Measurements from ENCODE around the gene HENMT1.
"Not testable (repeated sequence)": the region's sequence is repeated elsewhere in the genome, so short reads cannot be mapped to it uniquely, and the experiment has no call there.

The HENMT1 gene

DNA sequence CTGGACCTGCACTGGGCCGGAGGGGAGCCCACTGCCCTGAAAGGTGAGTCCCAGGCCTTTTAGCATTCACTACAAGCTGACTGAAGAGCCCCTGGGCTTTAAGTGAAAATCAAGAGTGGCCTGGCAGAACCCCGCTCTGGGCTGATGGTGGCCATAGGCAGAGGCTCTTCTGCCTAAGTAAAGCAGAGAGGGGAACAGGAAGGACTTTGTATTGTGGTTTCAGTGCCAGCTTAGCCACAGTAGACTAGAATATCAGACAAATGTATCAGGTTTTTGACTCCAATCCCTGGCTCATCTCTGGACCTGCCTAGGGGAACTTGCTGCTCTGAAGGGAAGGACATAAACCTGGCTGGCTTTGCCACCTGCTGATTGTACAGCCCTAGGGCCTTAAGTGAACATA, 10.2 kb upstream of the HENMT1 start:
- in situ Hi-C loops (cut with MboI; ENCODE audit: low sequenced_read_pairs), result no loop called here

DNA sequence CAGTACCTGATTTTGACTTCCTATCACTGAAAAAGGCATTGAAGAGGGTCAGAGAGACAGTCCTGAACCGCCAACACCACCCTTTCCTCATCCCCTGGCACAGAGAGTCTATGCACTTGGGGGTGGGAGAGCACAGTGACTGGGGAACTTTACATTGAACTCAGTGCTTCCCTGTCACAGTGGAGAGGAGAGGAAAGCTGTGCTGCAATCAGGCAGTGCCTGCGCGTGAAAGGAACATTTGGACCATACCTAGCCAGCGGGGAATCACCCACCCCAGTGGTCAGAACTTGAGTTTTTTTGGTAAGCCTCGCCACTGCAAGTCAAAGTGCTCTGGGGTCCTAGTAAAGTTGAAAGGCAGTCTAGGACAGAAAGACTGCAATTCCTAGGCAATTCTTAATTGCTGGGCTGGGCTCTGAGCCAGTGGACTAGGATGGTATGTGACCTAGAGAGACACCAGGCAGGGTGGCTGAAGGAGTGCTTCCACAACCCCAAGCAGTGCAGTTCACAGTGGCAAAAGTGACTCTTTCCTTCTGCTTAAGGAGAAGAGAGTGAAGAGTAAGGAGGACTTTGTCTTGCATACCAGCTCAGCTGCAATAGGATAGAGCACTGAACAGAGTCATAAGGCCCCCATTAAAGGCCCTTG, 9.4 kb upstream of the HENMT1 start:
- in situ Hi-C loops (cut with MboI; ENCODE audit: low sequenced_read_pairs), result no loop called here

DNA sequence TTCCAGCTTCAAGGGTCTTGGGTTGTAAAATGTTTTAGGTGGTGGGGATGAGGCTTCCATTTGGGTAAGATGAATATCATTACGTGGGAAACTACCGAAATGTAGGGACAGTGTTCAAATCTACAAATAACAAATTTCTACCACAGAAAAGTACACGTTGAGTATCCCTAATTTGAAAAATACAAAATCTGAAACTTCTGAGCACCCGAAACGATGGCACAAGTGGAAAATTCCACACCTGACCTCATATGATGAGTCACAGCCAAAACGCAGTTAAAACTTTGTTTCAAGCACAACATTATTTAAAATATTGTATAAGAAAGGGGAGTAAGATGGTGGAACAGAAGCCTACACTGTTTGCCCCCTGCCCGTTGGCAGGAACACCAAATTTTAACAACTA, 8.8 kb upstream of the HENMT1 start:
- in situ Hi-C loops (cut with MboI; ENCODE audit: low sequenced_read_pairs), result no loop called here

DNA sequence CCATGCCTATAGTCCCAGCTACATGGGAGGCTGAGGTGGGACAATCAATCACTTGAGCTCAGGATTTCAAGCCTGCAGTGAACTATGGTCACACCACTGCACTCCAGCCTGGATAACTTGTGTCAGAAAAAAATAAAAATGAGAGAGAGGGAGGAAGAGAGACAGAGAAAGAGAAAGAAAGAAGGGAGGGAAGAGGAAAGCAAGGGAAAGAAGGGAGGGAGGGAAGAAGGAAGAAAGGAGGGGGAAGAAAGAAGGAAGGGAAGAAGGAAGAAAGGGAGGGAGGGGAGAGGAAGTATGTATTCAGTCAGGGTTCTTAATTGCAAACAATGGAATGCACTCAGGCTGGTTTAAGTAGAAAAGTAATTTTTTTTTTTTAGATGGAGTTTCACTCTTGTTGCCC, 7.9 kb upstream of the HENMT1 start:
- in situ Hi-C loops (cut with MboI; ENCODE audit: low sequenced_read_pairs), result no loop called here

DNA sequence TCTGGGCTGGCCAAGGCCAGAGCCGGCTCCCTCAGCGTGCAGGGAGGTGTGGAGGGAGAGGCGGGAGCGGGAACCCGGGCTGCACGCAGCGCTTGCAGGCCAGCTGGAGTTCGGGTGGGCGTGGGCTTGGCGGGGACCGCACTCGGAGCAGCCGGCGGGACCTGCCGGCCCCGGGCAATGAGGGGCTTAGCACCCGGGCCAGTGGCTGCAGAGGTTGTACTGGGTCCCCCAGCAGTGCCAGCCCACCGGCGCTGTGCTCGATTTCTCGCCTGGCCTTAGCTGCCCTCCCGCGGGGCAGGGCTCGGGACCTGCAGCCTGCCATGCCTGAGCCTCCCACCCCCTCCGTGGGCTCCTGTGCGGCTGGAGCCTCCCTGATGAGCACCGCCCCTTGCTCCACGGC, 6.5 kb upstream of the HENMT1 start:
- in situ Hi-C loops (cut with MboI; ENCODE audit: low sequenced_read_pairs), result not testable (repeated sequence)

DNA sequence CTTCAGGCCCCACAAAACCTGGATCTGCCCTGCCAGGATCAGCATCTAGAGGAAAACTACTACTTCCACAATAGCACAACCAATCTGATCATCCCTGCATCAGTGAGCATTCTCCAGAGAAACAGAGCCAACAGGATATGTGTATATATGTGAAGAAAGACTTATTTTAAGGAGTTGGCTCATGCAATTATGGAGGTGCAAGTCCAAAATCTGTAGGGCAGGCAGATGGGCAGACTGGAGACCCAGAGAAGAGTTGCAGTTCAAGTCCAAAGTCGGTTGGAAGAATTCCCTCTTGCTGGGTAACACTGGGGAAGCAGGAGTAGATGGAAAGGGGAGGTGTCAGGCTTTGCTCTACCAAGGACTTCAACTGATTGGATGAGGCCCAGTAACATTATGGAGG, 4.9 kb upstream of the HENMT1 start:
- in situ Hi-C loops (cut with MboI; ENCODE audit: low sequenced_read_pairs), result no loop called here

DNA sequence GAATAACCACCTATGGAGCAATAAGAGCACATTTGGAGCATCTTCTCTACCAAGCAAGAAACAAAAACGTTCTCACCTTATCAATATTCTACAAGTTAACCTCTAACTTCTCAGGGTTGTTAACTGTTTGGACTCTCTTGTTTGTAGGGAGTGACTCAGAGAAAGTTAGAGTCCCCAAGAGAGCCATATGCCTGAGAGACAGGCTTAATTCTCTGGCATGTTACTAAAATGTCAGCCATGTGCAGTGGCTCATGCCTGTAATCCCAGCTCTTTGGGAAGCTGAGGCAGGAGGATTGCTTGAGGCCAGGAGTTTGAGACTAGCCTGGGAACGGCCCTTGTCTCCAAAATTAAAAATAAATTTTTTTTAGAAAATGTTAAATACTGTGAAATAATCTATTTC, 4.2 kb upstream of the HENMT1 start:
- in situ Hi-C loops (cut with MboI; ENCODE audit: low sequenced_read_pairs), result no loop called here

DNA sequence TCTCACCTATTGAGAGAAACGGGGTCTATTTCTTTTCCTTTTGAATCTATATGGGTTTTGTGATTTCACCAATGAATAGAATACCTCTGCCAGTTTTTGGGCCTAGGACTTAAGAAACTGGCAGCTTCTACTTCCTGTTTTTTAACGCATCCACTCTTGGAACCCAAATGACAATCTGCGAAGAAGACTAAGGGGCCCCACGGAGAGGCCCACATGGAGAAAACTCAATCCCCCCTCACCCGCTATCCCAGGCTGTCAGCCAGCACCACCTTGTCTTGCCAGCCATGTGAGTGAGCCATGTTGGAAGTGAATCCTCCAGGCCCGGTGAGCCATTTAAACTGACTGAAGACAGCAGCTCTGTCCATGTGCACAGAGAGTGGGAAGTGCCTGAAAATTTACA, 3.6 kb upstream of the HENMT1 start:
- in situ Hi-C loops (cut with MboI; ENCODE audit: low sequenced_read_pairs), result no loop called here

DNA sequence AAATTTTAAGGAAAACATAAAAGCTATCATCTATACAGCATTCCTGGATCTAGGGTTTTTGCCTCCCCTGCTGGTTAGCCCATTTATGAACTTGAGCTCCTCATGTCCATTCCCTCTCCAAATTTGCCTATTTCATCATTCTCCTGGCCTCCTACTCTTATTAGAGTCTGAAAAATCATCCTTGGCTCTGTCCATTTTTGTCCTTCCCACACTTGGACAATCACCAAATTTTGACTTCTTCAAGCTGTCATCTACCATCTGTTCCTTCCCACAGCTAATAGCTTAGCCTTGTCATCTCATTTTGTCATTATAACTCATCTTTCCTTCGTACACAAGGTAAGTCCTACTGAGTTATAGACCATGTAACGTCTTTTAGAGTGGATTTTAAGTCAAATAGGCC, 2.2 kb upstream of the HENMT1 start:
- in situ Hi-C loops (cut with MboI; ENCODE audit: low sequenced_read_pairs), result no loop called here

DNA sequence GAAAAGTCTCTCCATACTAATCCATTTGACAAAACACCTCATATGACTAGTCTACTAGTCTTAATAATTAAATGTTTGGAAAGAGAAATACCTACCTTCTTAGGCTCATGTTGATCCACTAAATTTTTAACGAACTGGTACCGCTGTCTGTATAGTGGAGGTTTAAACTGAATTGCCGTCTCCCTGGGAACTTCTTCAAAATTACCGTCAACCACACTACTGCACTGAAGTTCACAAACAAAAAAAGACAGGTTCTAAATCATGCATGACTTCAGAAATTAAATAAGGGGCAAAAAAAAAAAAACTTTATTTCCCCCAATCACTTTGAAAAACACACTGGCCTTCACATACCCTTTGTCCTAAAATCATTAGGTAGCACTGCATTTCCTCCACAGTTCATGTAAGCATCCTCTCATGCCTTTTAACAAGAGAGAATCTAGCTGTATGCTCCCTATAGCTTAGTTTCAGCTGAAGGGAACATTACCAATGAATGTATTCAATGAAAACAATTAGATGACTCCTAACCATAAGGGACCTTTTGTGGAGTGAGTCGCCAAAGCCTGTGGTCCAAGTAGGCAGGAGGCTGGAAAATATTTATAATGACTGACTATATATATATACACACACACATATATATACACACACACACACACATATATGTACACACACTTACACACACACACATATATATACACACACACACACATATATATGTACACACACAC, 3.4 kb downstream of the HENMT1 start:
- in situ Hi-C loops (cut with MboI; ENCODE audit: low sequenced_read_pairs), result no loop called here

DNA sequence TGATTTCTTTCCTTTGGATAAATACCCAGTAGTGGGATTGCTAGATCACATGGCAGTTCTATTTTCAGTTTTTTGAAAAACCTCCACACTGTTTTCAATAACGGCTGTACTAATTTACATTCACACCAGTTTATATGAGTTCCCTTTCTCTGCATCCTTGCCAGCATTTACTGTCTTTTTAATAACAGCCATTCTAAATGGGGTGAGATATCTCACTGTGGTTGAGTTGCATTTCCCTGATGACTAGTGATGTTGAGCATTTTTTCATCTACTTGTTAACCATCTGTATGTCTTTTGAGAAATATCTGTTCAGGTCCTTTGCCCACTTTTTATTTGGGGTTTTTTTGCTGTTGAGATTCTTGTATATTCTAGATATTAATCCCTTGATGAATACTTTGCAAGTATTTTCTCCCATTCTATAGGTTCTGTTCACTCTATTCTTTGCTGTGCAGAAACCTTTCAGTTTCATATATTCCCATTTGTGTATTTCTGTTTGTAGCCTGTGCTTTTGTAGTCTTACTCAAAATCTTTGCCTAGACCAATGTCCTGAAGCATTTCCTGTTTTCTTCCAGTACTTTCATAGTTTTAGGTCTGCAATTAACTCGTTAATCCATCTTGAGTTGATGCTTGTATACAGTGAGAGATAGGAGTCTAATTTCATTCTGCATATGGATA, 7.3 kb downstream of the HENMT1 start:
- in situ Hi-C loops (cut with MboI; ENCODE audit: low sequenced_read_pairs), result no loop called here

DNA sequence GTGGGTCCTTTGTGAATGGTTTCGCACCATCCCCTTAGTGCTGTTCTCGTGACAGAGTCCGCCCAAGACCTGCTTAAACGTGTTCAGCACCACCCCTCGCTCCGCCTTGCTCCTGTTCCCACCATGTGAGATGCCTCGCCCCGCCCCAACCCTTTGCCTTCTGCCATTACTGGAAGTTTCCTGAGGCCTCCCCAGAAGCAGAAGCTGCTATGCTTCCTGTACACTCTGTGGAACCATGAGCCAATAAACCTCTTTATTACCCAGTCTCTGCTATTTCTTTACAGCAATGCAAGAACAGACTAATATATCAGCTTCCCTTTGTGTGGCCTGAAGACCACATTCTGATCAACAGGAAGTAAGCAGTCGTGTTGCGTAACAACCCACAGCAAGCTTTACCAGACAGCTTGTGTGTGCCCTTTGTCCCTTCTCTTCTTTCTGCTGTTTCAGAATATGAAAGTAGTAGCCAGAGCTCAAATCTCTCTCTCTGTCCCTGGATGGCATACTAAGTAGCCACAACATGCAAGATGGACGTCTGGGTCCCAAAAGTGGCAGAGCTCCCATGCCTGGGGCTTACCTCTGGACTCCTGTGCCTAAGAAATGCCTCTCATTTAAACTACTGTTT, 14.1 kb downstream of the HENMT1 start:
- in situ Hi-C loops (cut with MboI; ENCODE audit: low sequenced_read_pairs), result loop anchor here (25.0 kb wide), 2 partner anchors 134 to 434 kb away; partner anchors contain the start of gene SLC25A24

DNA sequence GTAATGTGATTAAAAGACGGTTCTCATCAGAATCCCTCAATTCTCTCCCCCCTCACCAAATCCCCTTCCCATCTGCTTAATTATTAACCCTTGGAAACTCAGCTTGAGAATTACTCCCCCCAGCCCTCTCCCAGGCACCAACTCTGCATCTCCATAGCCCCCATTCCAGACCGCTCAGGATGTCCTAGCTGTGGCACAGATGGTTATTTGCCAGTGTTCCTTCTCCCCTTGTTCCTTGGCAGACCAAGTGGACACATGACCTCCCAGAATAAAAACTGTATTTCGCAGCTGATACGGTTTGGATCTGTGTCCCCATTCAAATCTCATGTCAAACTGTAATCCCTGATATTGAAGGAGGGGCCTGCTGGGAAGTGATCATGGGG, 14.6 kb downstream of the HENMT1 start:
- in situ Hi-C loops (cut with MboI; ENCODE audit: low sequenced_read_pairs), result loop anchor here (25.0 kb wide), 2 partner anchors 134 to 434 kb away; partner anchors contain the start of gene SLC25A24

DNA sequence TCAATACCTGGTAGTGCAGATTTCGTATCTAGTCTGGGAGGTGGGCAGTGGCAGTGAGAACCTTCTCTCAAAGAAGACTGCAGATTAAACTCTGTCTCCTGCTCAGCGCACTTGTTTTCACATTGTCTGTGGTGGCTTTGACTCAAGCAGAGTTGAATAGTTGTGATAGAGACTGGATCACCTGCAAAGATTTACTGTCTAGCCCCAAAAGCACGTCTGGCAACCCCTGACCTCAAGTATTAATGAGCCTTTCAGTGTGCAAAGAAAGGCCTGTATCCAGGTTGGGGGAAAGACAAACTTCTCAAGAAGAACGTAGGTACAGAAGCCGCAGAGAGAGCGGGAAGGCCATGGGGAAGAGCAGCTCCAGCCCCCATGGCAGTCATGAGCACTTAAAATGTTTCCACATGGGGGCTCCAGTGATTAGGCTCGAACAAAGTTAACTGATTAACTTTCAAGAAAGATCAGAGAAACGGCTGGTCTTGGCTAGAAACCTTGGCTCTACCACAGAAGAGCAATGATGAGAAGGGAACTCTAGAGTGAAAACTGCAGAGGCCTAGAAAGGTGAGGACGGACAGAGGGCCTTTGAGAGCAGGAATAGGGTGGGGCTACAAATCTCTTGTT, 15.2 kb downstream of the HENMT1 start:
- in situ Hi-C loops (cut with MboI; ENCODE audit: low sequenced_read_pairs), result loop anchor here (25.0 kb wide), 2 partner anchors 133 to 433 kb away; partner anchors contain the start of gene SLC25A24

DNA sequence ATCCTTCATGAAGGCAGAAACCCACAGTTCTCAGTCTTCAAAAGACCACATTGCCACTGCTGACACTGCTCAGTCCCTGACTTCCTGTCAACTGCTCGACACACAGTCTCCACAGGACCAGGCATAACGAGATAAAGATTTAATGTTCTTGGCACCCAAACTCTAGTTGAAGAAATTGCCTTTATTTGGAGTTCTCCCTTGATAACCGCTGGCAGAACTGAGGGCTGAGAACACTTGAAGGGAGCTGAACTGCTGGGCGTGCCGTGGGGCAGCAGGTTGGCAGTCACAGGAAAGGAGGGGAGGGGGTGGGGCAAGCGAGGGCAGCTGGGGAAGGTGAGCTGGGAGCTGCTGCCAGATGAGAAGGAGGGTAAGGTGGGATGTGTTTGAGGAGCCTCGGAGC, 15.9 kb downstream of the HENMT1 start:
- in situ Hi-C loops (cut with MboI; ENCODE audit: low sequenced_read_pairs), result loop anchor here (25.0 kb wide), 2 partner anchors 133 to 433 kb away; partner anchors contain the start of gene SLC25A24

DNA sequence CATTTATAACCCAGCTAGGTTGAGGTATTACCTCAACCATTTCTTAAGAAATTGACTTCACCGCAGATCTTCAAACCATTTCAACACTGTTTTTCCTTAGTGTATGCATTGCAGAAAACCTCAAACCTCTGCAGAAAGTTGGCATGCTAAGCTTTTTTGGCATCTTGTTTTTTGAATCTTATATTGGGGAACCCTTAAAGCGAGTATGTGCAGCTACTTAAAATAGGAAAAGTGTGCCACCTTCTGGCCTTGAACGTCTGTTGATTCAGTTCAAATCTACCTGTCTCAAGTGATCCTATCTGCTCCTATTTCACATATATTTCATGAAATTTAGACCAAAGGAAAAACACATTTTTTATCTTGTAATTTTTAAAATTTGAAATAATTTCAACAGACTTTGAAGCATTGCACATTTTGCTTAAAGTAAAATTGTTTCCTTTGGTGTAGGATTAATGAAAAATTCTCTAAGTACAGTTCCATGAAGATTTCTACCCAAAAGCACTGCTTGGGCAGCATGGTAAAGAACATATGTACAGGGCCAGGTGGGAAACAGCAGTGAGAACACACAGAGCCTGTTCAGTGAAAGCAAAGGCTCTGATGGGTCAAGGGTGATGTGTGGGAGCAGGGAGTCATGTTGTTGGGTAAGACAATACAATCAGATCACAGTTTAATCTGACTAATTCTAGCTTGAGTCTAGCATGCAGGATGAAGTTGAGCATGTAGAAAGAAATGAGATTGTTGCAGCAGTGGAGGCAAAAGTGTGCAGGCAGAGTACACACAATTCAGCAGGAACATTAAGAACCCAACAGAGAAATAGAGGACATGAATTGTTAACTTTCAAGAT, 17.2 kb downstream of the HENMT1 start:
- in situ Hi-C loops (cut with MboI; ENCODE audit: low sequenced_read_pairs), result loop anchor here (25.0 kb wide), 2 partner anchors 131 to 431 kb away; partner anchors contain the start of gene SLC25A24

DNA sequence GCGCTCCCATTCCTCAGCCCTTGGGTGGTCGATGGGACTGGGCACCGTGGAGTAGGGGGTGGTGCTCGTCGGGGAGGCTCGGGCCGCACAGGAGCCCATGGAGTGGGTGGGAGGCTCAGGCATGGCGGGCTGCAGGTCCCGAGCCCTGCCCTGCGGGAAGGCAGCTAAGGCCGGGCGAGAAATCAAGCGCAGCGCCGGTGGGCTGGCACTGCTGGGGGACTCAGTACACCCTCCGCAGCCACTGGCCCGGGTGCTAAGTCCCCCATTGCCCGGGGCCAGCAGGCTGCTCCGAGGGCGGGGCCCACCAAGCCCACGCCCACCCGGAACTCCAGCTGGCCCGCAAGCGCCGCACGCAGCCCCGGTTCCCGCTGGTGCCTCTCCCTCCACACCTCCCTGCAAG, 20.0 kb downstream of the HENMT1 start:
- in situ Hi-C loops (cut with MboI; ENCODE audit: low sequenced_read_pairs), result loop anchor here (25.0 kb wide), 2 partner anchors 129 to 429 kb away; partner anchors contain the start of gene SLC25A24

DNA sequence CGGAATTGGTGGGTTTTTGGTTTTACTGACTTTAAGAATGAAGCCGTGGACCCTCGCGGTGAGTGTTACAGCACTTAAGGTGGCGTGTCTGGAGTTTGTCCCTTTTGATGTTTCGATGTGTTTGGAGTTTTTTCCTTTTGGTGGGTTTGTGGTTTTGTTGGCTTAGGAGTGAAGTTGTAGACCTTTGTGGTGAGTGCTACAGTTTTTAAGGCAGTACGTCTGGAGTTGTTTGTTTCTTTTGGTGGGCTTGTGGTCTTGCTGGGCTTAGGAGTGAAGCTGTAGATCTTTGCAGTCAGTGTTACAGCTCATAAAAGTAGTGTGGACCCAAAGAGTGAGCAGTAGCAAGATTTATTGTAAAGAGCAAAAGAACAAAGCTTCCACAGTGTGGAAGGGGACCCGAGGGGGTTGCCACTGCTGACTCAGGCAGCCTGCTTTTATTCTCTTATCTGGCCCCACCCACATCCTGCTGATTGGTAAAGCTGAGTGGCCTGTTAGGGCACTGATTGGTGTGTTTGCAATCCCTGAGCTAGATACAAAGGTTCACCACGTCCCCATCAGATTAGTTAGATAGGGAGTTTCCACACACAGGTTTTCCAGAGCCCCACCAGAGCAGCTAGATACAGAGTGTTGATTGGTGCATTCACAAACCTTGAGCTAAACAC, 20.9 kb downstream of the HENMT1 start:
- in situ Hi-C loops (cut with MboI; ENCODE audit: low sequenced_read_pairs), result loop anchor here (25.0 kb wide), 2 partner anchors 128 to 428 kb away; partner anchors contain the start of gene SLC25A24

DNA sequence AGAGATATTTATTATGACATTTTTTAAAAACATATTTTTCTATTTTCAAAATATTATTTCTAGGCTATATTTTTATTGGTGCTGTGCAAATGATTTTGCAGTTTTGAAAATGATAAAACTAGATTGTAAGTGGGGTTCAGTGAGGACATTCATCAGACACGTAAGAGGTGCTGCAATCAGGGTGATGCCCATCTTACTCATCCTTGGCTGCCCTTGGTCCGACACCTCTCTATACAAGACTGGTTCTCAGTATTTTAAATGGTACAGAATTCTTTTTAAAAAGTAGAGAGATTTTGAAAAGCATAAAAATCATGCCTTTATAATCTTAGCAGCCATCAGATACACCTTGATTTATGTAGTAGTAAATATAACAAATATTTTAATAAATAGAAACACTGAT, 24.0 kb downstream of the HENMT1 start:
- in situ Hi-C loops (cut with MboI; ENCODE audit: low sequenced_read_pairs), result loop anchor here (25.0 kb wide), 2 partner anchors 125 to 425 kb away; partner anchors contain the start of gene SLC25A24
